SK-N-SH (cell line): Measurements from ENCODE around the gene TMEM54. TPM values are rescaled to one million over a fixed set of nuclear protein-coding genes. Genes with fewer than 3 reads are reported as not detected.

Experiments used
- CTCF ChIA-PET: fragments of 300-600, 350-600 bp; formaldehyde crosslinking; extraction: SDS; loops from one replicate; lab custom pipeline; 2021; lab: Yijun Ruan, JAX
- POLR2A ChIA-PET: fragments of 350-600 bp; sonication (Branson Sonifier 250); formaldehyde crosslinking; extraction: SDS; loops from one replicate; lab custom pipeline; 2020; ENCODE audit warnings: antibody characterized with exemption, inconsistent platforms; lab: Yijun Ruan, JAX
- DNase-seq: peaks from one replicate; pipeline ENCODE4 v3.0.0; 2012
- H2AFZ ChIP-seq: fragments of 200-600 bp; sonication (generic); 2 replicates; pipeline ENCODE4 v1.8.1; 2016; ENCODE audit warnings: antibody characterized with exemption, mild to moderate bottlenecking, low read depth
- H3F3A ChIP-seq: fragments of 200-600 bp; sonication (generic); replicated peaks from 2 replicates; pipeline ENCODE3; 2016; ENCODE audit warnings: antibody characterized with exemption, mild to moderate bottlenecking; ENCODE audit not compliant: insufficient read depth
- H3K27ac ChIP-seq, 2 experiments: fragments of 200-500 bp in 1 of 2; fragments of 200-600 bp in 1 of 2; sonication (Bioruptor generic) in 1 of 2; sonication (generic), shearing (Covaris generic) in 1 of 2; 2 replicates each; pipeline versions ENCODE4 v1.5.1 to v1.6.1; 2014 to 2016; ENCODE audit warnings: low read depth in 2 of 2, inconsistent platforms in 1 of 2, low read length in 1 of 2, mild to moderate bottlenecking in 1 of 2, mixed read lengths in 1 of 2
- H3K27me3 ChIP-seq: fragments of 200-600 bp; sonication (generic), shearing (Covaris generic); 2 replicates; pipeline ENCODE4 v1.6.1; 2016; ENCODE audit warnings: mixed run types; ENCODE audit not compliant: insufficient read depth
- H3K36me3 ChIP-seq, 2 experiments: fragments of 200-500 bp in 1 of 2; fragments of 200-600 bp in 1 of 2; sonication (Bioruptor generic) in 1 of 2; sonication (generic) in 1 of 2; replicated peaks in 1 of 2; 2 replicates each; pipeline versions ENCODE3 to v1.5.1; 2014 to 2016; ENCODE audit warnings: low read length in 1 of 2, mild to moderate bottlenecking in 1 of 2; ENCODE audit not compliant: insufficient read depth in 2 of 2, control insufficient read depth in 1 of 2
- H3K4me1 ChIP-seq, 2 experiments: fragments of 200-500 bp in 1 of 2; fragments of 200-600 bp in 1 of 2; sonication (Bioruptor generic) in 1 of 2; sonication (generic), shearing (Covaris generic) in 1 of 2; 2 replicates each; pipeline versions ENCODE4 v1.5.1 to v1.6.1; 2014 to 2016; ENCODE audit warnings: low read depth in 1 of 2, low read length in 1 of 2, mixed run types in 1 of 2; ENCODE audit not compliant: insufficient read depth in 2 of 2, control insufficient read depth in 1 of 2
- H3K4me2 ChIP-seq: fragments of 200-600 bp; sonication (generic), shearing (Covaris generic); 2 replicates; pipeline ENCODE4 v1.6.1; 2017; ENCODE audit warnings: mixed run types
- H3K4me3 ChIP-seq, 2 experiments: fragments of 200-500 bp in 1 of 2; fragments of 200-600 bp in 1 of 2; sonication (Bioruptor generic) in 1 of 2; sonication (generic), shearing (Covaris generic) in 1 of 2; 2 replicates each; pipeline versions ENCODE4 v1.5.1 to v1.8.1; 2014 to 2016; ENCODE audit warnings: low read depth in 2 of 2, inconsistent platforms in 1 of 2, low read length in 1 of 2, mild to moderate bottlenecking in 1 of 2, mixed read lengths in 1 of 2, moderate library complexity in 1 of 2
- H3K79me2 ChIP-seq: fragments of 200-600 bp; sonication (generic); 2 replicates; pipeline ENCODE4 v1.8.1; 2017; ENCODE audit warnings: mild to moderate bottlenecking; ENCODE audit not compliant: insufficient read depth
- H3K9ac ChIP-seq: fragments of 200-600 bp; sonication (generic); 2 replicates; pipeline ENCODE4 v1.6.1; 2017; ENCODE audit warnings: mixed run types
- H3K9me2 ChIP-seq: fragments of 200-600 bp; sonication (generic); 2 replicates; pipeline ENCODE4 v1.6.1; 2017; ENCODE audit warnings: mixed run types
- H3K9me3 ChIP-seq: fragments of 200-600 bp; sonication (generic); 2 replicates; pipeline ENCODE4 v1.6.1; 2017; ENCODE audit warnings: mixed run types, mild to moderate bottlenecking, moderate library complexity
- H4K20me1 ChIP-seq: fragments of 200-600 bp; sonication (generic); 2 replicates; pipeline ENCODE4 v1.6.1; 2017; ENCODE audit warnings: mild to moderate bottlenecking, mixed run types; ENCODE audit not compliant: insufficient read depth
- CHD2 ChIP-seq: fragments of 150-350 bp; IDR thresholded peaks from 2 replicates; pipeline ENCODE4 v1.6.1; 2018; ENCODE audit warnings: low read length; ENCODE audit not compliant: partially characterized antibody
- CTCF ChIP-seq: fragments of 200-600 bp; sonication (generic); IDR thresholded peaks from 2 replicates; pipeline ENCODE4 v1.6.1; 2017; ENCODE audit warnings: antibody characterized with exemption, mild to moderate bottlenecking, moderate library complexity
- EP300 ChIP-seq, 2 experiments: IDR thresholded peaks; 2 replicates each; pipeline versions ENCODE4 v1.4.0 to v1.6.1; 2012; ENCODE audit warnings: borderline replicate concordance in 1 of 2, low read depth in 1 of 2, low read length in 1 of 2
- FOSL2 ChIP-seq: IDR thresholded peaks from 2 replicates; pipeline ENCODE4 v1.4.0; 2012; ENCODE audit warnings: low read depth, mild to moderate bottlenecking, moderate library complexity, borderline replicate concordance
- FOXJ3 ChIP-seq: sonication (generic); formaldehyde crosslinking; IDR thresholded peaks from 2 replicates; pipeline ENCODE4 v1.5.1; 2020; ENCODE audit warnings: mild to moderate bottlenecking, missing genetic modification reagents
- FOXM1 ChIP-seq: IDR thresholded peaks from 2 replicates; pipeline ENCODE4 v1.4.0; 2012; ENCODE audit warnings: low read depth, mild to moderate bottlenecking
- GATA2 ChIP-seq: sonication (generic); formaldehyde crosslinking; IDR thresholded peaks from 2 replicates; pipeline ENCODE4 v1.5.0; 2020; ENCODE audit warnings: mild to moderate bottlenecking, missing genetic modification reagents
- MEF2A ChIP-seq: IDR thresholded peaks from 2 replicates; pipeline ENCODE4 v1.4.0; 2012; ENCODE audit warnings: low read depth, borderline replicate concordance
- MXI1 ChIP-seq: IDR thresholded peaks from 2 replicates; pipeline ENCODE4 v1.6.1; 2012; ENCODE audit warnings: mild to moderate bottlenecking, low read depth, low read length, improper control_type of control experiment
- NFIC ChIP-seq: IDR thresholded peaks from 2 replicates; pipeline ENCODE4 v1.4.0; 2012; ENCODE audit warnings: borderline replicate concordance
- NRF1 ChIP-seq: IDR thresholded peaks from 2 replicates; pipeline ENCODE4 v1.6.1; 2012; ENCODE audit warnings: low read depth, mild to moderate bottlenecking, low read length
- RCOR1 ChIP-seq: fragments of 150-350 bp; IDR thresholded peaks from 2 replicates; pipeline ENCODE4 v1.6.1; 2017; ENCODE audit warnings: antibody characterized with exemption, low read length
- REST ChIP-seq: IDR thresholded peaks from 2 replicates; pipeline ENCODE4 v1.6.1; 2012; ENCODE audit warnings: mild to moderate bottlenecking, low read depth, low read length, moderate library complexity
- SIN3A ChIP-seq: IDR thresholded peaks from 2 replicates; pipeline ENCODE4 v1.6.1; 2012; ENCODE audit warnings: low read depth, mild to moderate bottlenecking, low read length, moderate library complexity, borderline replicate concordance
- SMC3 ChIP-seq: IDR thresholded peaks from 2 replicates; pipeline ENCODE4 v1.6.1; 2012; ENCODE audit warnings: low read depth, low read length, improper control_type of control experiment
- TAF1 ChIP-seq: IDR thresholded peaks from 2 replicates; pipeline ENCODE4 v1.6.1; 2012; ENCODE audit warnings: low read depth, mild to moderate bottlenecking, low read length, moderate library complexity, borderline replicate concordance
- USF1 ChIP-seq: IDR thresholded peaks from 2 replicates; pipeline ENCODE4 v1.4.0; 2012; ENCODE audit warnings: low read depth, borderline replicate concordance
- YY1 ChIP-seq: IDR thresholded peaks from 2 replicates; pipeline ENCODE4 v1.4.0; 2012; ENCODE audit warnings: low read depth, mild to moderate bottlenecking
- WGBS: methylation state at CpG from one replicate; pipeline ENCODE4 v1.1.6; 2017; ENCODE audit warnings: low lambda C conversion rate; 5-methylcytosine and 5-hydroxymethylcytosine counted together
- polyA plus RNA-seq, 3 experiments: library from polyadenylated mRNA; depleted of rRNA; stranded (reverse); fragments of >200 nt; gene quantifications; 2 replicates each; pipeline ENCODE4 v1.2.3, GENCODE V29; 2012
- TF ChIP-seq, protein P1 (sequence below): fragments of 150-350 bp; IDR thresholded peaks from 2 replicates; pipeline ENCODE4 v1.6.1; 2016; ENCODE audit warnings: mild to moderate bottlenecking, low read depth, low read length

The TMEM54 gene
- polyA plus RNA-seq, 1 of the 3 experiments (the other 2 are of a cell fraction), result 66.6 TPM

- Histone ChIP-seq H3K36me3 (no peaks in the 10 kb centered on the region), H3K9ac (no peak within 1 kb of the TSS), H2AFZ (no peak within 1 kb of the TSS), H3K4me1 (peaks cover 0 to 8% of the 10 kb centered on the region in 2 experiments; a peak in 2 of 4 replicates), H3K4me2 (peak within 1 kb of the TSS; percentile 67; the same call in 1 of the 2 replicates), H3K79me2 (no peaks in the 10 kb centered on the region), H3K4me3 (peak within 1 kb of the TSS in 1 of 2 experiments; percentile 25; a peak in 3 of 4 replicates), H3K27ac (no peak within 1 kb of the TSS), H3K9me2 (no peaks in the 10 kb centered on the region), H4K20me1 (0 out of 2 replicates have a peak, but pooled peaks cover 4% of the 10 kb centered on the region), H3K9me3 (no peaks in the 10 kb centered on the region), H3F3A (no peaks in the 10 kb centered on the region), H3K27me3 (peaks cover 5% of the 10 kb centered on the region; the same call in 1 of the 2 replicates)
- DNase-seq, result peak; percentile 76
- WGBS, result 49% methylated on average over 12 of the region's 79 CpGs
- ChIA-PET CTCF (interaction anchor here (0.6 to 9.0 kb wide), 10 partner anchors 10 to 485 kb away, joined by 3 to 46 read pairs (median 4); partner anchors contain the start of genes AZIN2 and FNDC5), POLR2A (no interaction called here)
- TF ChIP-seq NRF1 (0 out of 2 replicates have a peak, but pooled peaks have one; percentile 6), USF1 (no peak), RCOR1 (0 out of 2 replicates have a peak, but pooled peaks have one; percentile 16), SMC3 (no peak), MEF2A (no peak), SIN3A (peak; percentile 87), CHD2 (no peak), FOSL2 (no peak), MXI1 (no peak), CTCF (peak; percentile 75), REST (peak; percentile 100), NFIC (no peak), FOXM1 (no peak), EP300 (IDR thresholded peaks at IDR 0.05; ENCODE audit: borderline replicate concordance in 1 of 2, low read depth in 1 of 2, low read length in 1 of 2) (no peak), YY1 (no peak), FOXJ3 (no peak), GATA2 (no peak), TAF1 (no peak)
- TF ChIP-seq, protein P1, sequence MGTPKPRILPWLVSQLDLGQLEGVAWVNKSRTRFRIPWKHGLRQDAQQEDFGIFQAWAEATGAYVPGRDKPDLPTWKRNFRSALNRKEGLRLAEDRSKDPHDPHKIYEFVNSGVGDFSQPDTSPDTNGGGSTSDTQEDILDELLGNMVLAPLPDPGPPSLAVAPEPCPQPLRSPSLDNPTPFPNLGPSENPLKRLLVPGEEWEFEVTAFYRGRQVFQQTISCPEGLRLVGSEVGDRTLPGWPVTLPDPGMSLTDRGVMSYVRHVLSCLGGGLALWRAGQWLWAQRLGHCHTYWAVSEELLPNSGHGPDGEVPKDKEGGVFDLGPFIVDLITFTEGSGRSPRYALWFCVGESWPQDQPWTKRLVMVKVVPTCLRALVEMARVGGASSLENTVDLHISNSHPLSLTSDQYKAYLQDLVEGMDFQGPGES, result no peak
These were observed 15.0 kb downstream of the TMEM54 start, which contains the start of gene HPCA for GRCh38 chr1:32886004-32886827. TSS of gene HPCA (plus strand) at chr1:32886491. CDS start at chr1:32888899, 2,408 bp downstream.
